ENCODE measurements around the gene RASA2.

- TF ChIP-seq EHMT2 (IDR thresholded peaks at IDR 0.05) (no peak), CTCF (IDR thresholded peaks at IDR 0.05 in 2 of 3, conservative IDR thresholded peaks at IDR 0.05 in 1 of 3; ENCODE audit: insufficient read depth in 2 of 3, low read depth in 1 of 3, low read length in 3 of 3) (no peak), ZNF445 (CRISPR knock-in tag; IDR thresholded peaks at IDR 0.05; ENCODE audit: low read depth) (no peak), HNRNPL (IDR thresholded peaks at IDR 0.05; ENCODE audit: low read depth, low read length) (no peak), FOXJ3 (CRISPR knock-in tag; IDR thresholded peaks at IDR 0.05) (no peak), HINFP (tag; conservative IDR thresholded peaks at IDR 0.05; ENCODE audit: low read depth) (no peak), ZNF512 (tag; IDR thresholded peaks at IDR 0.05) (no peak), ZNF274 (IDR thresholded peaks at IDR 0.05; ENCODE audit: borderline replicate concordance, low read depth, low read length) (no peak), NFIC (IDR thresholded peaks at IDR 0.05) (no peak), ZNF431 (CRISPR knock-in tag; IDR thresholded peaks at IDR 0.05) (no peak), LEF1 (IDR thresholded peaks at IDR 0.05) (no peak)
Measured at GRCh38 chr3:141486496-141486745, 406 bp upstream of the RASA2 start.

Data from K562 (cell line).